ENCODE measurements around the gene ABLIM3. TPM values are rescaled to one million over a fixed set of nuclear protein-coding genes. Genes with fewer than 3 reads are reported as not detected.

Gene ABLIM3
- polyA plus RNA-seq, 1 donor (not counting 4 experiments of a cell fraction or from before 2014, with no cell fraction given), result 7.9 TPM

DNA sequence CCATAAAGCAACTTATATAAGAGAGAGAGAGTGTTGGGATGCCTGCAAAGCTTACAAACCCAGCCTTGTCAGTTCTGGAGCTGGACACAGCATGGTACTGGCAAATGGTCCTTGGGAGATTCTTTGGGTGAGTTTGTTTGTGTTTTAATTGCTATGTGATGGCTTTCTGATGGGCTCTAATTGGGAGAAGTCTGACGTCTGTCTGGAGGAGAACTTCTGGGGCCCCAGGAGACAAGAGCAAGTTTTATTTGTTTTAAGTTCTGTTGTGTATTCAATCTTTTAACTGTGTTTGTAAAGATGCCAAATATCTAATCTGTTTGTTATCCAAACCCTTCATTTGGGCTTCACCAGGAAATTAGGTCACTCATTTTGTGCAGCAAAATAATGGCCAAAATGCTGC is 80.0 kb downstream of the ABLIM3 start:
- Histone ChIP-seq H3K27me3 (ENCODE audit: control insufficient read depth, extremely low read depth, insufficient read depth, low read length) (no peaks in the 10 kb centered on the region), H3K9me3 (ENCODE audit: control insufficient read depth, low read depth, low read length) (no peaks in the 10 kb centered on the region), H3K27ac (ENCODE audit: control insufficient read depth, insufficient read depth, low read length) (no peak overlapping the region), H3K9ac (ENCODE audit: control insufficient read depth, extremely low read depth, insufficient read depth, low read length) (no peak overlapping the region), H3K4me2 (ENCODE audit: control insufficient read depth, extremely low read depth, insufficient read depth, low read depth, low read length) (no peak overlapping the region), H3K4me1 (ENCODE audit: control insufficient read depth, extremely low read depth, insufficient read depth, low read length) (no peaks in the 10 kb centered on the region), H3K4me3 (ENCODE audit: control insufficient read depth in 2 of 3, extremely low read depth in 1 of 3, insufficient read depth in 2 of 3, low read depth in 1 of 3, low read length in 3 of 3) (no peak overlapping the region), H3K36me3 (ENCODE audit: control insufficient read depth in 2 of 2, extremely low read depth in 1 of 2, insufficient read depth in 2 of 2, low read length in 2 of 2) (peaks cover 0 to 3% of the 10 kb centered on the region in 2 experiments), H3K9me1 (ENCODE audit: control insufficient read depth, extremely low read depth, insufficient read depth, low read length) (no peaks in the 10 kb centered on the region), H3K79me2 (ENCODE audit: control insufficient read depth, insufficient read depth, low read length) (no peaks in the 10 kb centered on the region), H2AFZ (ENCODE audit: control insufficient read depth, low read length) (no peak overlapping the region), H4K20me1 (ENCODE audit: control insufficient read depth, extremely low read depth, insufficient read depth, low read length) (no peaks in the 10 kb centered on the region)
- FAIRE-seq, result no peak
- no peak for DNase-seq (ENCODE audit: low read depth, low spot score)
- TF ChIP-seq EZH2 (IDR thresholded peaks at IDR 0.05; ENCODE audit: low read length) (no peak), CTCF (optimal IDR thresholded peaks at IDR 0.05 in 1 of 3, IDR thresholded peaks at IDR 0.05 in 1 of 3, conservative IDR thresholded peaks at IDR 0.05 in 1 of 3; ENCODE audit: extremely low read depth in 1 of 3, insufficient read depth in 2 of 3, low read length in 3 of 3) (no peak)
- dilution Hi-C loops (cut with MboI; ENCODE audit: extremely low pct_ligation_motif_present, low sequenced_read_pairs), result no loop called here

DNA sequence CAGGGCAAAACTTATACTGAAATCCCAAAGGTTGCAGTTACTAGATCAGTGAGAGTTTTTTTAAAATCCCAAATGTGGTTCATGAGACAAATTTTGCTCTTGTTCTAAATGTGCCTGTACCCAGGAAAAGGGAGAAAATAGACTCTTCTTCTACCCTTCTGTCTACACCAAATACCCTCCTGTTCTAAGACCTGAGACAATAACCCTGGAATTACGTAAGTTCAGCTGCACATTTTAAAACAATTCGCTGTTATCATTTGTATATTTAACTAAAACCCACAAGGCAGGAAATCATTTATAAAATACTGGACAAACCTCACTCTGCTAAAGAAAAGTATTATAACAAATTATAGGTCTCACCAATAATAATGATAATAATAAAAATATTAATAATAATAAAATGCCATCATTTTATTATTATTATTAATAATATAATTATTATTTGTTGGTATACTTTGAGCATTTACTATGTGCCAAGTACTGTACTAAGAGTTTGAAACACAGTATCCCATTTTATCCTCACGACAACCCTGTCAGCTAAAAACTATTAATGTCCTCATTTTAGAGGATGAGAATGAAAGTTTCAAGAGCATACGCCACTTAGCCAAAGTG is 80.5 kb downstream of the ABLIM3 start:
- FAIRE-seq (no peak), DNase-seq (ENCODE audit: low read depth, low spot score) (no peak)
- Histone ChIP-seq H3K9me1 (ENCODE audit: control insufficient read depth, extremely low read depth, insufficient read depth, low read length) (no peaks in the 10 kb centered on the region), H2AFZ (ENCODE audit: control insufficient read depth, low read length) (no peak overlapping the region), H3K4me1 (ENCODE audit: control insufficient read depth, extremely low read depth, insufficient read depth, low read length) (no peaks in the 10 kb centered on the region), H3K27me3 (ENCODE audit: control insufficient read depth, extremely low read depth, insufficient read depth, low read length) (no peaks in the 10 kb centered on the region), H3K4me3 (ENCODE audit: control insufficient read depth in 2 of 3, extremely low read depth in 1 of 3, insufficient read depth in 2 of 3, low read depth in 1 of 3, low read length in 3 of 3) (no peak overlapping the region), H3K79me2 (ENCODE audit: control insufficient read depth, insufficient read depth, low read length) (no peaks in the 10 kb centered on the region), H3K36me3 (ENCODE audit: control insufficient read depth in 2 of 2, extremely low read depth in 1 of 2, insufficient read depth in 2 of 2, low read length in 2 of 2) (peaks cover 0 to 3% of the 10 kb centered on the region in 2 experiments), H3K9me3 (ENCODE audit: control insufficient read depth, low read depth, low read length) (no peaks in the 10 kb centered on the region), H3K9ac (ENCODE audit: control insufficient read depth, extremely low read depth, insufficient read depth, low read length) (no peak overlapping the region), H4K20me1 (ENCODE audit: control insufficient read depth, extremely low read depth, insufficient read depth, low read length) (no peaks in the 10 kb centered on the region), H3K27ac (ENCODE audit: control insufficient read depth, insufficient read depth, low read length) (no peak overlapping the region), H3K4me2 (ENCODE audit: control insufficient read depth, extremely low read depth, insufficient read depth, low read depth, low read length) (no peak overlapping the region)
- dilution Hi-C loops (cut with MboI; ENCODE audit: extremely low pct_ligation_motif_present, low sequenced_read_pairs), result no loop called here
- TF ChIP-seq EZH2 (IDR thresholded peaks at IDR 0.05; ENCODE audit: low read length), result no peak
- TF ChIP-seq CTCF (optimal IDR thresholded peaks at IDR 0.05 in 1 of 3, IDR thresholded peaks at IDR 0.05 in 1 of 3, conservative IDR thresholded peaks at IDR 0.05 in 1 of 3; ENCODE audit: extremely low read depth in 1 of 3, insufficient read depth in 2 of 3, low read length in 3 of 3), result no peak
